HepG2 (cell line): ENCODE data around the gene PTPMT1. TPM values are rescaled to one million over a fixed set of nuclear protein-coding genes. Genes with fewer than 3 reads are reported as not detected.

Experiments used
- ASH2L ChIP-seq: fragments of 300-600, 200-600 bp; sonication (generic); IDR thresholded peaks from 2 replicates; pipeline ENCODE4 v1.7.0; 2017; ENCODE audit warnings: low read depth, mild to moderate bottlenecking, moderate library complexity, mixed read lengths, low read length; ENCODE audit not compliant: insufficient read length
- CCDC6 ChIP-seq: sonication (generic); formaldehyde crosslinking; IDR thresholded peaks from 2 replicates; pipeline ENCODE4 v1.8.1; 2022; ENCODE audit warnings: mild to moderate bottlenecking, missing genetic modification reagents, moderate library complexity
- HMGXB4 ChIP-seq, 2 experiments: sonication (generic) in 1 of 2; formaldehyde crosslinking in 1 of 2; IDR thresholded peaks; 2 replicates each; pipeline versions ENCODE4 v1.4.0 to v1.6.1; 2018 to 2020; ENCODE audit warnings: missing genetic modification reagents in 2 of 2, borderline replicate concordance in 1 of 2, low read depth in 1 of 2, mild to moderate bottlenecking in 1 of 2, missing biosample characterization in 1 of 2
- KLF11 ChIP-seq: IDR thresholded peaks from 2 replicates; pipeline ENCODE4 v1.6.1; 2016; ENCODE audit warnings: missing compliant biosample characterization
- MAFG ChIP-seq: sonication (generic); formaldehyde crosslinking; IDR thresholded peaks from 2 replicates; pipeline ENCODE4 v1.5.1; 2020; ENCODE audit warnings: mild to moderate bottlenecking, missing genetic modification reagents
- RFX3 ChIP-seq: IDR thresholded peaks from 2 replicates; pipeline ENCODE4 v1.6.1; 2016; ENCODE audit warnings: missing biosample characterization, missing genetic modification reagents
- SMAD3 ChIP-seq: sonication (generic); formaldehyde crosslinking; IDR thresholded peaks from 2 replicates; pipeline ENCODE4 v1.4.0; 2020; ENCODE audit warnings: missing genetic modification reagents
- TEAD2 ChIP-seq: sonication (generic); formaldehyde crosslinking; IDR thresholded peaks from 2 replicates; pipeline ENCODE4 v1.9.0; 2021; ENCODE audit warnings: missing genetic modification reagents
- TRAFD1 ChIP-seq: sonication (generic); formaldehyde crosslinking; IDR thresholded peaks from 2 replicates; pipeline ENCODE4 v1.5.1; 2020; ENCODE audit warnings: missing genetic modification reagents, mild to moderate bottlenecking, borderline replicate concordance
- ZNF609 ChIP-seq: sonication (generic); formaldehyde crosslinking; IDR thresholded peaks from 2 replicates; pipeline ENCODE4 v1.4.0; 2020; ENCODE audit warnings: mild to moderate bottlenecking, missing genetic modification reagents, borderline replicate concordance
- ZNF839 ChIP-seq: sonication (generic); formaldehyde crosslinking; IDR thresholded peaks from 2 replicates; pipeline ENCODE4 v1.4.0; 2020; ENCODE audit warnings: missing genetic modification reagents, mild to moderate bottlenecking, borderline replicate concordance
- polyA plus RNA-seq, 8 experiments: library from polyadenylated mRNA; depleted of rRNA in 3 of 8; stranded (reverse) in 7 of 8; unstranded in 1 of 8; fragments of >200 nt; fragmentation: Illumina TruSeq in 4 of 8; extraction: Trizol in 4 of 8; gene quantifications; 2 replicates each; pipeline versions ENCODE4 v1.2.1 to v1.2.3, GENCODE V29; 2011 to 2016; ENCODE audit warnings: low read depth in 4 of 8, missing spikeins in 1 of 8, mixed read lengths in 1 of 8; ENCODE audit not compliant: insufficient read depth in 1 of 8
- total RNA-seq, 5 experiments: library from RNA; depleted of rRNA; stranded (reverse); fragments of >200 nt; fragmentation: Illumina TruSeq; extraction: Trizol; gene quantifications; 2 replicates each; pipeline ENCODE4 v1.2.3, GENCODE V29; 2016; ENCODE audit warnings: low read depth in 1 of 5
- TF ChIP-seq, protein P1 (sequence below): sonication (generic); formaldehyde crosslinking; IDR thresholded peaks from 2 replicates; pipeline ENCODE4 v1.4.0; 2020; ENCODE audit warnings: low read depth, mild to moderate bottlenecking, missing genetic modification reagents
- TF ChIP-seq, protein P2 (sequence below): sonication (generic); formaldehyde crosslinking; IDR thresholded peaks from 2 replicates; pipeline ENCODE4 v1.9.0; 2021; ENCODE audit warnings: missing genetic modification reagents, borderline replicate concordance

PTPMT1 gene
- total and polyA plus RNA-seq, 2 of the 13 experiments (the other 11 are each of a cell fraction or from before 2014, with no cell fraction given) = 55.6 to 129 TPM

- TF ChIP-seq, protein P1, sequence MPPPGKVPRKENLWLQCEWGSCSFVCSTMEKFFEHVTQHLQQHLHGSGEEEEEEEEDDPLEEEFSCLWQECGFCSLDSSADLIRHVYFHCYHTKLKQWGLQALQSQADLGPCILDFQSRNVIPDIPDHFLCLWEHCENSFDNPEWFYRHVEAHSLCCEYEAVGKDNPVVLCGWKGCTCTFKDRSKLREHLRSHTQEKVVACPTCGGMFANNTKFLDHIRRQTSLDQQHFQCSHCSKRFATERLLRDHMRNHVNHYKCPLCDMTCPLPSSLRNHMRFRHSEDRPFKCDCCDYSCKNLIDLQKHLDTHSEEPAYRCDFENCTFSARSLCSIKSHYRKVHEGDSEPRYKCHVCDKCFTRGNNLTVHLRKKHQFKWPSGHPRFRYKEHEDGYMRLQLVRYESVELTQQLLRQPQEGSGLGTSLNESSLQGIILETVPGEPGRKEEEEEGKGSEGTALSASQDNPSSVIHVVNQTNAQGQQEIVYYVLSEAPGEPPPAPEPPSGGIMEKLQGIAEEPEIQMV (CRISPR knock-in tag) = peak; percentile 68; the same call in 1 of the 2 replicates
- TF ChIP-seq KLF11 (CRISPR knock-in tag) (no peak), ZNF839 (CRISPR knock-in tag) (peak; percentile 43), HMGXB4 (CRISPR knock-in tag; IDR thresholded peaks at IDR 0.05; ENCODE audit: borderline replicate concordance in 1 of 2, low read depth in 1 of 2) (peak in 1 of 2 experiments; percentile 54; a peak in 2 of 4 replicates), ZNF609 (CRISPR knock-in tag) (no peak), CCDC6 (CRISPR knock-in tag) (peak; percentile 90; the same call in 1 of the 2 replicates), TRAFD1 (CRISPR knock-in tag) (no peak), SMAD3 (CRISPR knock-in tag) (no peak), MAFG (CRISPR knock-in tag) (no peak), ASH2L (peak; percentile 84), TEAD2 (CRISPR knock-in tag) (0 out of 2 replicates have a peak, but pooled peaks have one; percentile 18), RFX3 (CRISPR knock-in tag) (no peak)
- TF ChIP-seq, protein P2, sequence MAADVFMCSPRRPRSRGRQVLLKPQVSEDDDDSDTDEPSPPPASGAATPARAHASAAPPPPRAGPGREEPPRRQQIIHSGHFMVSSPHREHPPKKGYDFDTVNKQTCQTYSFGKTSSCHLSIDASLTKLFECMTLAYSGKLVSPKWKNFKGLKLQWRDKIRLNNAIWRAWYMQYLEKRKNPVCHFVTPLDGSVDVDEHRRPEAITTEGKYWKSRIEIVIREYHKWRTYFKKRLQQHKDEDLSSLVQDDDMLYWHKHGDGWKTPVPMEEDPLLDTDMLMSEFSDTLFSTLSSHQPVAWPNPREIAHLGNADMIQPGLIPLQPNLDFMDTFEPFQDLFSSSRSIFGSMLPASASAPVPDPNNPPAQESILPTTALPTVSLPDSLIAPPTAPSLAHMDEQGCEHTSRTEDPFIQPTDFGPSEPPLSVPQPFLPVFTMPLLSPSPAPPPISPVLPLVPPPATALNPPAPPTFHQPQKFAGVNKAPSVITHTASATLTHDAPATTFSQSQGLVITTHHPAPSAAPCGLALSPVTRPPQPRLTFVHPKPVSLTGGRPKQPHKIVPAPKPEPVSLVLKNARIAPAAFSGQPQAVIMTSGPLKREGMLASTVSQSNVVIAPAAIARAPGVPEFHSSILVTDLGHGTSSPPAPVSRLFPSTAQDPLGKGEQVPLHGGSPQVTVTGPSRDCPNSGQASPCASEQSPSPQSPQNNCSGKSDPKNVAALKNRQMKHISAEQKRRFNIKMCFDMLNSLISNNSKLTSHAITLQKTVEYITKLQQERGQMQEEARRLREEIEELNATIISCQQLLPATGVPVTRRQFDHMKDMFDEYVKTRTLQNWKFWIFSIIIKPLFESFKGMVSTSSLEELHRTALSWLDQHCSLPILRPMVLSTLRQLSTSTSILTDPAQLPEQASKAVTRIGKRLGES (CRISPR knock-in tag) = no peak
These were observed at the start of gene PTPMT1 (continued) for GRCh38 chr11:47565340-47566148.
